PC-9 (cell line): ENCODE measurements around the gene XKR8. TPM values are rescaled to one million over a fixed set of nuclear protein-coding genes. Genes with fewer than 3 reads are reported as not detected.

ENCODE experiments used
- BruUV-seq: library from RNA; stranded (reverse); fragments of 400-500 nt; replicated peaks from 2 replicates; lab custom pipeline; 2021; lab: Mats Ljungman, UMichigan
- CTCF ChIA-PET: fragments of 300-600 bp; sonication (Branson Sonifier 250); formaldehyde crosslinking; loops from one replicate; lab custom pipeline; 2022; ENCODE audit warnings: antibody characterized with exemption; lab: Charles Lee
- POLR2A ChIA-PET: fragments of 300-600 bp; sonication (Branson Sonifier 250); formaldehyde crosslinking; loops from one replicate; lab custom pipeline; 2022; ENCODE audit warnings: antibody characterized with exemption; ENCODE audit not compliant: unreplicated experiment; lab: Charles Lee
- DNase-seq, 2 experiments: peaks; one replicate each; pipeline versions ENCODE4 v3.0.0 to v3.0.0-alpha.2; 2015 to 2022; ENCODE audit warnings: mixed read lengths in 1 of 2
- H2AFZ ChIP-seq: fragments of 200-600 bp; sonication (generic); 2 replicates; pipeline ENCODE4 v1.8.1; 2017; ENCODE audit warnings: antibody characterized with exemption
- H3F3A ChIP-seq: fragments of 200-600 bp; sonication (generic); 2 replicates; pipeline ENCODE4 v1.8.1; 2017; ENCODE audit warnings: antibody characterized with exemption, mild to moderate bottlenecking, low read depth; ENCODE audit not compliant: insufficient read depth
- H3K27ac ChIP-seq: fragments of 200-600 bp; sonication (generic); 2 replicates; pipeline ENCODE4 v1.6.1; 2016; ENCODE audit warnings: mixed run types
- H3K27me3 ChIP-seq: fragments of 200-600 bp; sonication (generic); 2 replicates; pipeline ENCODE4 v1.6.1; 2016; ENCODE audit warnings: low read depth, mixed run types; ENCODE audit not compliant: insufficient read depth
- H3K36me3 ChIP-seq: fragments of 200-600 bp; sonication (generic); 2 replicates; pipeline ENCODE4 v1.6.1; 2016; ENCODE audit warnings: low read depth, mixed run types
- H3K4me1 ChIP-seq: fragments of 200-600 bp; sonication (generic); replicated peaks from 2 replicates; pipeline ENCODE4 v1.6.1; 2016; ENCODE audit warnings: mixed run types; ENCODE audit not compliant: insufficient read depth
- H3K4me2 ChIP-seq: fragments of 200-600 bp; sonication (generic); 2 replicates; pipeline ENCODE4 v1.6.1; 2017; ENCODE audit warnings: mixed run types
- H3K4me3 ChIP-seq: fragments of 200-600 bp; sonication (generic); 2 replicates; pipeline ENCODE4 v1.6.1; 2016; ENCODE audit warnings: mixed run types
- H3K79me2 ChIP-seq: fragments of 200-600 bp; sonication (generic); 2 replicates; pipeline ENCODE4 v1.6.1; 2017; ENCODE audit warnings: low read depth, mixed run types
- H3K9me2 ChIP-seq: fragments of 200-600 bp; sonication (generic); 2 replicates; pipeline ENCODE4 v1.8.1; 2017; ENCODE audit warnings: mild to moderate bottlenecking; ENCODE audit not compliant: insufficient read depth
- H3K9me3 ChIP-seq: fragments of 200-600 bp; sonication (generic); 2 replicates; pipeline ENCODE4 v1.8.1; 2016; ENCODE audit warnings: low read depth; ENCODE audit not compliant: insufficient read depth
- H4K20me1 ChIP-seq: fragments of 200-600 bp; sonication (generic); 2 replicates; pipeline ENCODE4 v1.8.1; 2017; ENCODE audit not compliant: insufficient read depth
- CTCF ChIP-seq: fragments of 200-600 bp; sonication (generic); conservative IDR thresholded peaks from 2 replicates; pipeline ENCODE4 v1.6.1; 2017; ENCODE audit warnings: mixed run types, antibody characterized with exemption, mild to moderate bottlenecking, moderate library complexity
- EZH2 ChIP-seq: fragments of 200-600 bp; sonication (generic); IDR thresholded peaks from 2 replicates; pipeline ENCODE4 v1.8.0; 2017; ENCODE audit warnings: antibody characterized with exemption, low read depth
- intact Hi-C: fragments of 100-400 bp; cut with micrococcal nuclease; formaldehyde crosslinking; loops from one replicate; pipeline ENCODE4 v1.10.0; 2022; ENCODE audit not compliant: unreplicated experiment
- total RNA-seq: library from RNA; stranded (reverse); gene quantifications from 2 replicates; pipeline ENCODE4 v1.2.3, GENCODE V29; 2021

Gene XKR8
- total RNA-seq, 1 experiment from 2014 or later, result 5.7 TPM

GRCh38 chr1:27971674-27972073, 11.9 kb downstream of the XKR8 start:
- H3K4me2 ChIP-seq, result no peak overlapping the region
- no peaks in the 10 kb centered on the region for H3K9me3 ChIP-seq
- no peaks in the 10 kb centered on the region for H3K27me3 ChIP-seq
- H3K36me3 ChIP-seq, result no peaks in the 10 kb centered on the region
- H3K79me2 ChIP-seq, result no peaks in the 10 kb centered on the region
- H3K9me2 ChIP-seq, result no peaks in the 10 kb centered on the region
- DNase-seq, result no peak
- ChIA-PET CTCF (no interaction called here), POLR2A (no interaction called here)
- TF ChIP-seq EZH2 (no peak), CTCF (no peak)
- no peak overlapping the region for H2AFZ ChIP-seq
- BruUV-seq, result no TSS peak
- H3K27ac ChIP-seq, result no peak overlapping the region
- peaks cover 12% of the 10 kb centered on the region for H3F3A ChIP-seq
- H3K4me3 ChIP-seq, result no peak overlapping the region
- no peaks in the 10 kb centered on the region for H4K20me1 ChIP-seq
- H3K4me1 ChIP-seq, result peaks cover 23% of the 10 kb centered on the region
- intact Hi-C loops, result loop anchor here (10.0 kb wide), 1 partner anchor 307 kb away; no protein-coding TSS in a partner anchor

GRCh38 chr1:27972141-27972540, 12.4 kb downstream of the XKR8 start:
- Histone ChIP-seq H3K36me3 (no peaks in the 10 kb centered on the region), H3K27ac (no peak overlapping the region), H3K4me2 (no peak overlapping the region), H4K20me1 (no peaks in the 10 kb centered on the region), H3K9me3 (no peaks in the 10 kb centered on the region), H3K79me2 (no peaks in the 10 kb centered on the region), H3K9me2 (no peaks in the 10 kb centered on the region), H3K27me3 (no peaks in the 10 kb centered on the region), H3F3A (peaks cover 10% of the 10 kb centered on the region), H2AFZ (no peak overlapping the region), H3K4me1 (peaks cover 19% of the 10 kb centered on the region), H3K4me3 (no peak overlapping the region)
- CTCF ChIA-PET, result no interaction called here
- DNase-seq, result no peak
- no TSS peak for BruUV-seq
- POLR2A ChIA-PET, result no interaction called here
- intact Hi-C loops, result loop anchor here (10.0 kb wide), 1 partner anchor 307 kb away; no protein-coding TSS in a partner anchor
- no peak for TF ChIP-seq CTCF
- TF ChIP-seq EZH2, result no peak

GRCh38 chr1:27973771-27974416, 14.1 kb downstream of the XKR8 start:
- Histone ChIP-seq H3K9me2 (no peaks in the 10 kb centered on the region), H4K20me1 (no peaks in the 10 kb centered on the region), H3K4me2 (no peak overlapping the region), H3K36me3 (no peaks in the 10 kb centered on the region), H3K27ac (no peak overlapping the region), H3K4me3 (no peak overlapping the region), H3K9me3 (no peaks in the 10 kb centered on the region), H3F3A (peaks cover 6% of the 10 kb centered on the region), H3K27me3 (no peaks in the 10 kb centered on the region), H3K4me1 (peaks cover 3% of the 10 kb centered on the region; the same call in 1 of the 2 replicates), H3K79me2 (no peaks in the 10 kb centered on the region), H2AFZ (no peak overlapping the region)
- DNase-seq, result no peak
- BruUV-seq, result no TSS peak
- POLR2A ChIA-PET, result interaction anchor here (0.6 kb wide), 1 partner anchor 710 kb away, joined by 9 read pairs; no protein-coding TSS in a partner anchor
- TF ChIP-seq EZH2 (no peak), CTCF (no peak)
- intact Hi-C loops, result loop anchor here (10.0 kb wide), 1 partner anchor 309 kb away; no protein-coding TSS in a partner anchor
- CTCF ChIA-PET, result interaction anchor here (0.7 kb wide), 1 partner anchor 305 kb away, joined by 13 read pairs; no protein-coding TSS in a partner anchor
